Measurements from ENCODE around the gene RHOJ. TPM values are rescaled to one million over a fixed set of nuclear protein-coding genes. Genes with fewer than 3 reads are reported as not detected.

The RHOJ gene
- polyA plus RNA-seq, 3 donors = not detected

- no peak overlapping the region for H3K4me3 Mint-ChIP-seq
- H3K36me3 Mint-ChIP-seq = no peaks in the 10 kb centered on the region
- WGBS (ENCODE audit: insufficient coverage) = no CpG with 5 or more reads among the region's 1 CpG
- no peak overlapping the region for H2AFZ ChIP-seq (ENCODE audit: insufficient read depth, low read depth, low read length, poor library complexity, severe bottlenecking)
- no peaks in the 10 kb centered on the region for H3K4me1 Mint-ChIP-seq
- H3K27ac ChIP-seq (ENCODE audit: low read depth in 1 of 2, low read length in 2 of 2) = no peak overlapping the region
- peaks cover 0 to 5% (median 0%) of the 10 kb centered on the region in 3 donors for H3K27me3 Mint-ChIP-seq (ENCODE audit: low read depth in 3 of 3)
- no peaks in the 10 kb centered on the region for H3K36me3 ChIP-seq (replicated peaks in 1 of 2; ENCODE audit: control insufficient read depth in 1 of 2, insufficient read depth in 2 of 2, low read length in 2 of 2)
- peaks cover 0 to 2% (median 0%) of the 10 kb centered on the region in 7 donors for H3K9me3 Mint-ChIP-seq
- H3K9me3 ChIP-seq (replicated peaks in 1 of 2; ENCODE audit: control insufficient read depth in 1 of 2, insufficient read depth in 1 of 2, low read length in 2 of 2) = no peaks in the 10 kb centered on the region
- no peaks in the 10 kb centered on the region for H4K20me1 ChIP-seq (ENCODE audit: insufficient read depth, low read length)
- intact Hi-C loops (cut with micrococcal nuclease) = no loop called here
- H3K27ac Mint-ChIP-seq = no peak overlapping the region
- H3K4me2 ChIP-seq (replicated peaks; ENCODE audit: extremely low read depth, low read length, poor library complexity, severe bottlenecking) = no peak overlapping the region
- no peaks in the 10 kb centered on the region for H3K79me2 ChIP-seq (ENCODE audit: insufficient read depth, low read length)
- H3K4me3 ChIP-seq (replicated peaks in 1 of 3; ENCODE audit: low read depth in 2 of 3, low read length in 3 of 3) = no peak overlapping the region
- no peaks in the 10 kb centered on the region for H3K27me3 ChIP-seq (ENCODE audit: control insufficient read depth in 2 of 2, insufficient read depth in 2 of 2, low read length in 2 of 2)
- no peak overlapping the region for H3K9ac ChIP-seq (ENCODE audit: insufficient read depth, low read length, poor library complexity, severe bottlenecking)
- TF ChIP-seq CTCF (IDR thresholded peaks at IDR 0.05) = no peak
- no peak for DNase-seq
- no peaks in the 10 kb centered on the region for H3K4me1 ChIP-seq (ENCODE audit: control insufficient read depth in 1 of 2, insufficient read depth in 2 of 2, low read length in 2 of 2)
Observed at GRCh38 chr14:63210812-63211211, 6.6 kb downstream of the RHOJ start.

- Histone ChIP-seq H3K4me2 (replicated peaks; ENCODE audit: extremely low read depth, low read length, poor library complexity, severe bottlenecking) (no peak overlapping the region), H3K4me3 (replicated peaks in 1 of 3; ENCODE audit: low read depth in 2 of 3, low read length in 3 of 3) (no peak overlapping the region), H4K20me1 (ENCODE audit: insufficient read depth, low read length) (no peaks in the 10 kb centered on the region), H3K79me2 (ENCODE audit: insufficient read depth, low read length) (no peaks in the 10 kb centered on the region), H3K4me1 (ENCODE audit: control insufficient read depth in 1 of 2, insufficient read depth in 2 of 2, low read length in 2 of 2) (no peaks in the 10 kb centered on the region), H2AFZ (ENCODE audit: insufficient read depth, low read depth, low read length, poor library complexity, severe bottlenecking) (no peak overlapping the region), H3K27me3 (ENCODE audit: control insufficient read depth in 2 of 2, insufficient read depth in 2 of 2, low read length in 2 of 2) (no peaks in the 10 kb centered on the region), H3K9me3 (replicated peaks in 1 of 2; ENCODE audit: control insufficient read depth in 1 of 2, insufficient read depth in 1 of 2, low read length in 2 of 2) (no peaks in the 10 kb centered on the region), H3K36me3 (replicated peaks in 1 of 2; ENCODE audit: control insufficient read depth in 1 of 2, insufficient read depth in 2 of 2, low read length in 2 of 2) (no peaks in the 10 kb centered on the region), H3K9ac (ENCODE audit: insufficient read depth, low read length, poor library complexity, severe bottlenecking) (no peak overlapping the region), H3K27ac (ENCODE audit: low read depth in 1 of 2, low read length in 2 of 2) (no peak overlapping the region)
- Mint-ChIP-seq H3K4me1 (no peaks in the 10 kb centered on the region), H3K36me3 (no peaks in the 10 kb centered on the region), H3K4me3 (no peak overlapping the region), H3K27me3 (ENCODE audit: low read depth in 3 of 3) (peaks cover 0 to 3% (median 0%) of the 10 kb centered on the region in 3 donors), H3K9me3 (peaks cover 0 to 2% (median 0%) of the 10 kb centered on the region in 7 donors), H3K27ac (no peak overlapping the region)
- no peak for DNase-seq
- no peak for TF ChIP-seq CTCF (IDR thresholded peaks at IDR 0.05)
- WGBS (ENCODE audit: insufficient coverage) = 80% methylated on average over 1 of the region's 2 CpGs
- intact Hi-C loops (cut with micrococcal nuclease) = no loop called here
Observed at GRCh38 chr14:63212209-63212608, 8.0 kb downstream of the RHOJ start.

Data from CD14-positive monocyte (primary cell).